CD4-positive, alpha-beta T cell (primary cell): Measurements from ENCODE around the gene FOSL1. TPM values are rescaled to one million over a fixed set of nuclear protein-coding genes. Genes with fewer than 3 reads are reported as not detected.
A peak's percentile ranks its signal among the peaks of the same experiment; 100 is the strongest.
"Not testable (repeated sequence)": the region's sequence is repeated elsewhere in the genome, so short reads cannot be mapped to it uniquely, and the experiment has no call there.

Experiments
- ATAC-seq: fragments of 200-7000 bp; cut with Tn5 transposase; one replicate; pipeline ENCODE4 v1.10.0; 2022; ENCODE audit warnings: mild to moderate bottlenecking; ENCODE audit not compliant: poor library complexity
- CTCF ChIA-PET: fragments of 350-600 bp; sonication (Branson Sonifier 250); formaldehyde crosslinking; loops from one replicate; lab custom pipeline; 2021; ENCODE audit warnings: antibody characterized with exemption, inconsistent platforms; lab: Charles Lee
- POLR2A ChIA-PET: fragments of 350-600 bp; sonication (Branson Sonifier 250); formaldehyde crosslinking; loops from one replicate; lab custom pipeline; 2021; ENCODE audit warnings: antibody characterized with exemption, inconsistent platforms; lab: Charles Lee
- DNase-seq, 14 experiments: peaks; one replicate each; pipeline ENCODE4 v3.0.0-alpha.2; 2013 to 2020; ENCODE audit warnings: mixed read lengths in 2 of 14
- H3K27ac ChIP-seq, 2 donors: one replicate each; pipeline versions ENCODE4 v1.5.1 to v1.7.0; 2013; ENCODE audit warnings: low read length in 2 of 2, low read depth in 1 of 2, mild to moderate bottlenecking in 1 of 2
- H3K27me3 ChIP-seq, 2 experiments: 1 replicate in 1 of 2; 2 replicates in 1 of 2; pipeline versions ENCODE4 v1.6.1 to v1.7.0; 2013; ENCODE audit warnings: low read length in 2 of 2, control low read depth in 1 of 2, mild to moderate bottlenecking in 1 of 2, moderate library complexity in 1 of 2; ENCODE audit not compliant: insufficient read depth in 2 of 2, control insufficient read depth in 1 of 2
- H3K36me3 ChIP-seq: one replicate; pipeline ENCODE4 v1.6.1; 2013; ENCODE audit warnings: low read length, control low read depth; ENCODE audit not compliant: insufficient read depth
- H3K4me1 ChIP-seq: one replicate; pipeline ENCODE4 v1.6.1; 2013; ENCODE audit warnings: low read length, control low read depth; ENCODE audit not compliant: insufficient read depth
- H3K4me3 ChIP-seq: one replicate; pipeline ENCODE4 v1.5.1; 2013; ENCODE audit warnings: mild to moderate bottlenecking, low read length, moderate library complexity
- H3K9me3 ChIP-seq, 2 experiments: 1 replicate in 1 of 2; 2 replicates in 1 of 2; pipeline versions ENCODE4 v1.6.1 to v1.7.0; 2013; ENCODE audit warnings: low read length in 2 of 2, mild to moderate bottlenecking in 2 of 2, control low read depth in 1 of 2, moderate library complexity in 1 of 2; ENCODE audit not compliant: control insufficient read depth in 1 of 2, insufficient read depth in 1 of 2
- H3K27ac Mint-ChIP-seq: one replicate; pipeline ENCODE4 v1.8.0; 2020; ENCODE audit warnings: mixed read lengths
- H3K27me3 Mint-ChIP-seq: one replicate; pipeline ENCODE4 v1.8.0; 2021; ENCODE audit warnings: mixed read lengths
- H3K36me3 Mint-ChIP-seq: one replicate; pipeline ENCODE4 v1.8.0; 2021; ENCODE audit warnings: low read depth, mixed read lengths
- H3K4me1 Mint-ChIP-seq: one replicate; pipeline ENCODE4 v1.8.0; 2021; ENCODE audit warnings: low read depth, mixed read lengths
- H3K4me3 Mint-ChIP-seq: one replicate; pipeline ENCODE4 v1.8.0; 2020; ENCODE audit warnings: mild to moderate bottlenecking, mixed read lengths
- H3K9me3 Mint-ChIP-seq: one replicate; pipeline ENCODE4 v1.8.0; 2020; ENCODE audit warnings: mixed read lengths
- intact Hi-C, 2 experiments: fragments of 100-400 bp; cut with DNase I in 1 of 2; cut with micrococcal nuclease in 1 of 2; formaldehyde crosslinking; loops; one replicate each; pipeline versions ENCODE4 v1.15.1 to v1.9.0; 2023 to 2025; cut with DNase I, micrococcal nuclease
- total RNA-seq, 174 experiments: library from RNA in 2 of 174; stranded (reverse) in 2 of 174; gene quantifications; one replicate each; pipeline ENCODE4 v1.2.3 and lab custom pipeline; 2021 to 2026
- TF ChIP-seq, protein P1 (sequence below): fragments of 200-600 bp; IDR thresholded peaks from one replicate; pipeline ENCODE4 v1.8.0; 2022; ENCODE audit warnings: antibody characterized with exemption, mild to moderate bottlenecking

Gene FOSL1
- total RNA-seq, 2 experiments from 2014 or later: 1.8 to 2.2 TPM

DNA sequence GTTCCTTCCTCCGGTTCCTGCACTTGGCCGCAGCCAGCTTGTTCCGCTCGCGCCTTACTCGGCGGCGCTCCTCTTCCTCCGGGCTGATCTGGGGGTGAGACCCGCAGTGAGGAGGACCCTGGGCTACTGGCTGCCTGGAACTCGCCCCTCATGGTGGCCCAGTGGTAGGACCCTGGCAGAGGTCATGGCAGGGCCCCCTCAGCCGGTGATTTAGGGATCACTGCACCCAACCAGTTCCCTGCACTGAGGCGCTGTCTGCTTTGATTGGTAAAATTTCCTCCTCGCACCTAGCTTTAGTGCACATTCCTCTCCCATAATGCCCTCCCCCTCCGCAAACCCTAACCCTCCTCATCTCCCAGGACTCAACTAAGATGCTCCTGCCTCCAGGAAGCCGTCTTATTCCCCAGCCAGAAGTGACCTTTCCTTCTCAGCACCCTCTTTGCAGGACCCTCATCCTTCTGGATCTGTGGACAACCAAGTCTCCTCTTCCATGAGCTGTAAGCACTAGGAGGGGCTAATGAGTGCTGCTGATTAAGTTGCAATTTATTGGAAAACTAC is 6.1 kb downstream of the FOSL1 start:
- Histone ChIP-seq H3K4me3 (peak overlapping the region; percentile 40), H3K27me3 (peaks cover 3% of the 10 kb centered on the region in 2 experiments), H3K27ac (peak overlapping the region; percentile 60 to 77), H3K4me1 (peaks cover 61% of the 10 kb centered on the region), H3K36me3 (no peaks in the 10 kb centered on the region), H3K9me3 (peaks cover 0 to 2% of the 10 kb centered on the region in 2 experiments)
- H3K27me3 Mint-ChIP-seq: no peaks in the 10 kb centered on the region
- POLR2A ChIA-PET: interaction anchor here (0.6 to 2.8 kb wide), 9 partner anchors 9 to 385 kb away, joined by 3 to 15 read pairs (median 4); partner anchors contain the start of genes MUS81 and PCNX3
- peaks cover 7% of the 10 kb centered on the region for H3K36me3 Mint-ChIP-seq
- no peaks in the 10 kb centered on the region for H3K9me3 Mint-ChIP-seq
- peak overlapping the region; percentile 88 for H3K27ac Mint-ChIP-seq
- intact Hi-C loops: no loop called here
- ATAC-seq (no peak), DNase-seq (peak in 4 of 14 experiments; percentile 54 to 67 (median 64))
- H3K4me1 Mint-ChIP-seq: peaks cover 43% of the 10 kb centered on the region
- H3K4me3 Mint-ChIP-seq: peak overlapping the region; percentile 88
- CTCF ChIA-PET: interaction anchor here (0.9 to 1.4 kb wide), 2 partner anchors 9 to 34 kb away, joined by 3 to 5 read pairs; partner anchors contain the start of gene MUS81
- TF ChIP-seq, protein P1, sequence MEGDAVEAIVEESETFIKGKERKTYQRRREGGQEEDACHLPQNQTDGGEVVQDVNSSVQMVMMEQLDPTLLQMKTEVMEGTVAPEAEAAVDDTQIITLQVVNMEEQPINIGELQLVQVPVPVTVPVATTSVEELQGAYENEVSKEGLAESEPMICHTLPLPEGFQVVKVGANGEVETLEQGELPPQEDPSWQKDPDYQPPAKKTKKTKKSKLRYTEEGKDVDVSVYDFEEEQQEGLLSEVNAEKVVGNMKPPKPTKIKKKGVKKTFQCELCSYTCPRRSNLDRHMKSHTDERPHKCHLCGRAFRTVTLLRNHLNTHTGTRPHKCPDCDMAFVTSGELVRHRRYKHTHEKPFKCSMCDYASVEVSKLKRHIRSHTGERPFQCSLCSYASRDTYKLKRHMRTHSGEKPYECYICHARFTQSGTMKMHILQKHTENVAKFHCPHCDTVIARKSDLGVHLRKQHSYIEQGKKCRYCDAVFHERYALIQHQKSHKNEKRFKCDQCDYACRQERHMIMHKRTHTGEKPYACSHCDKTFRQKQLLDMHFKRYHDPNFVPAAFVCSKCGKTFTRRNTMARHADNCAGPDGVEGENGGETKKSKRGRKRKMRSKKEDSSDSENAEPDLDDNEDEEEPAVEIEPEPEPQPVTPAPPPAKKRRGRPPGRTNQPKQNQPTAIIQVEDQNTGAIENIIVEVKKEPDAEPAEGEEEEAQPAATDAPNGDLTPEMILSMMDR: no peak

GRCh38 chr11:65892661-65893317 is 7.4 kb downstream of the FOSL1 start:
- H3K27ac ChIP-seq: peak overlapping the region; percentile 11 to 60
- peaks cover 56% of the 10 kb centered on the region for H3K4me1 Mint-ChIP-seq
- DNase-seq: no peak
- H3K9me3 Mint-ChIP-seq: no peaks in the 10 kb centered on the region
- no peak overlapping the region for H3K4me3 ChIP-seq
- H3K27me3 Mint-ChIP-seq: no peaks in the 10 kb centered on the region
- H3K36me3 ChIP-seq: no peaks in the 10 kb centered on the region
- intact Hi-C loops: no loop called here
- no peaks in the 10 kb centered on the region for H3K27me3 ChIP-seq
- peaks cover 65% of the 10 kb centered on the region for H3K4me1 ChIP-seq
- no peaks in the 10 kb centered on the region for H3K9me3 ChIP-seq
- H3K36me3 Mint-ChIP-seq: peaks cover 16% of the 10 kb centered on the region
- peak overlapping the region; percentile 88 for H3K4me3 Mint-ChIP-seq
- CTCF ChIA-PET: interaction anchor here (0.9 to 1.7 kb wide), 4 partner anchors 8 to 113 kb away, joined by 3 to 4 read pairs (median 4); partner anchors contain the start of gene MUS81
- peak overlapping the region; percentile 88 for H3K27ac Mint-ChIP-seq
- no peak for ATAC-seq
- TF ChIP-seq, protein P1: no peak
- POLR2A ChIA-PET: interaction anchor here (0.6 to 5.8 kb wide), 5 partner anchors 33 to 188 kb away, joined by 3 to 34 read pairs (median 4); partner anchors contain the start of genes CFL1, KAT5 and MUS81

DNA sequence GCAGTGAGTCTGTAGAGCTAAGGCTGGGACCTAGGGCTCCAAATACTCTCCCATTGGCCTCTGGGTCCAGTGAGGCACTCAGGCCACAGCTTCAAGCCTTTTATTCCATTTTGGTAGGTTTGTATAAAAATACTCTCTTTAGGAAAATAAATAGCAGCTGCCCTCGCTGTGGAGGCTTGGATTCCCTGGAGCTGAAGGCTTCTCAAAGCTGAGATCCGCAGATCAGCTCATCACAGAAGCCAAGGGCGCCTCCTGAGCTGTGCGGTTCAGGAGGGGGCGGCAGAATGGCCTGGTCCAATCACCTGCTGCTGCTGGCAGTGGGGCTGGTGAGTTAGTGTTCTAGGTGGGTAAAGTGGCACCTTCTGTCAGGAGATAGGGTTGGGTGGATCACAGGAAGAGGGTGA is 8.0 kb downstream of the FOSL1 start:
- Mint-ChIP-seq H3K27ac (peak overlapping the region; percentile 88), H3K4me3 (peak overlapping the region; percentile 88), H3K4me1 (peaks cover 59% of the 10 kb centered on the region), H3K36me3 (peaks cover 16% of the 10 kb centered on the region)
- Histone ChIP-seq H3K27ac (peak overlapping the region in 1 of 2 donors; percentile 58), H3K4me3 (peak overlapping the region; percentile 78), H3K4me1 (peaks cover 71% of the 10 kb centered on the region)
- ATAC-seq, intact Hi-C loops, H3K27me3 Mint-ChIP-seq, H3K27me3 ChIP-seq, H3K9me3 ChIP-seq, H3K9me3 Mint-ChIP-seq, H3K36me3 ChIP-seq: not testable (repeated sequence)
- POLR2A ChIA-PET: interaction anchor here (1.2 to 5.8 kb wide), 6 partner anchors 12 to 181 kb away, joined by 4 to 104 read pairs (median 24); partner anchors contain the start of genes C11orf68, CFL1, CTSW and DRAP1
- CTCF ChIA-PET: interaction anchor here (0.9 to 1.7 kb wide), 5 partner anchors 8 to 180 kb away, joined by 3 to 4 read pairs (median 4); partner anchors contain the start of genes KAT5 and MUS81
- peak in 2 of 14 experiments; percentile 42 to 50 for DNase-seq
